PC-9 (cell line): ENCODE results near the gene DIP2C. TPM values are rescaled to one million over a fixed set of nuclear protein-coding genes. Genes with fewer than 3 reads are reported as not detected.

ENCODE experiments used
- BruUV-seq: library from RNA; stranded (reverse); fragments of 400-500 nt; replicated peaks from 2 replicates; lab custom pipeline; 2021; lab: Mats Ljungman, UMichigan
- CTCF ChIA-PET: fragments of 300-600 bp; sonication (Branson Sonifier 250); formaldehyde crosslinking; loops from one replicate; lab custom pipeline; 2022; ENCODE audit warnings: antibody characterized with exemption; lab: Charles Lee
- POLR2A ChIA-PET: fragments of 300-600 bp; sonication (Branson Sonifier 250); formaldehyde crosslinking; loops from one replicate; lab custom pipeline; 2022; ENCODE audit warnings: antibody characterized with exemption; ENCODE audit not compliant: unreplicated experiment; lab: Charles Lee
- DNase-seq, 2 experiments: peaks; one replicate each; pipeline versions ENCODE4 v3.0.0 to v3.0.0-alpha.2; 2015 to 2022; ENCODE audit warnings: mixed read lengths in 1 of 2
- H2AFZ ChIP-seq: fragments of 200-600 bp; sonication (generic); 2 replicates; pipeline ENCODE4 v1.8.1; 2017; ENCODE audit warnings: antibody characterized with exemption
- H3F3A ChIP-seq: fragments of 200-600 bp; sonication (generic); 2 replicates; pipeline ENCODE4 v1.8.1; 2017; ENCODE audit warnings: antibody characterized with exemption, mild to moderate bottlenecking, low read depth; ENCODE audit not compliant: insufficient read depth
- H3K27ac ChIP-seq: fragments of 200-600 bp; sonication (generic); 2 replicates; pipeline ENCODE4 v1.6.1; 2016; ENCODE audit warnings: mixed run types
- H3K27me3 ChIP-seq: fragments of 200-600 bp; sonication (generic); 2 replicates; pipeline ENCODE4 v1.6.1; 2016; ENCODE audit warnings: low read depth, mixed run types; ENCODE audit not compliant: insufficient read depth
- H3K36me3 ChIP-seq: fragments of 200-600 bp; sonication (generic); 2 replicates; pipeline ENCODE4 v1.6.1; 2016; ENCODE audit warnings: low read depth, mixed run types
- H3K4me1 ChIP-seq: fragments of 200-600 bp; sonication (generic); replicated peaks from 2 replicates; pipeline ENCODE4 v1.6.1; 2016; ENCODE audit warnings: mixed run types; ENCODE audit not compliant: insufficient read depth
- H3K4me2 ChIP-seq: fragments of 200-600 bp; sonication (generic); 2 replicates; pipeline ENCODE4 v1.6.1; 2017; ENCODE audit warnings: mixed run types
- H3K4me3 ChIP-seq: fragments of 200-600 bp; sonication (generic); 2 replicates; pipeline ENCODE4 v1.6.1; 2016; ENCODE audit warnings: mixed run types
- H3K79me2 ChIP-seq: fragments of 200-600 bp; sonication (generic); 2 replicates; pipeline ENCODE4 v1.6.1; 2017; ENCODE audit warnings: low read depth, mixed run types
- H3K9me2 ChIP-seq: fragments of 200-600 bp; sonication (generic); 2 replicates; pipeline ENCODE4 v1.8.1; 2017; ENCODE audit warnings: mild to moderate bottlenecking; ENCODE audit not compliant: insufficient read depth
- H3K9me3 ChIP-seq: fragments of 200-600 bp; sonication (generic); 2 replicates; pipeline ENCODE4 v1.8.1; 2016; ENCODE audit warnings: low read depth; ENCODE audit not compliant: insufficient read depth
- H4K20me1 ChIP-seq: fragments of 200-600 bp; sonication (generic); 2 replicates; pipeline ENCODE4 v1.8.1; 2017; ENCODE audit not compliant: insufficient read depth
- CTCF ChIP-seq: fragments of 200-600 bp; sonication (generic); conservative IDR thresholded peaks from 2 replicates; pipeline ENCODE4 v1.6.1; 2017; ENCODE audit warnings: mixed run types, antibody characterized with exemption, mild to moderate bottlenecking, moderate library complexity
- EZH2 ChIP-seq: fragments of 200-600 bp; sonication (generic); IDR thresholded peaks from 2 replicates; pipeline ENCODE4 v1.8.0; 2017; ENCODE audit warnings: antibody characterized with exemption, low read depth
- intact Hi-C: fragments of 100-400 bp; cut with micrococcal nuclease; formaldehyde crosslinking; loops from one replicate; pipeline ENCODE4 v1.10.0; 2022; ENCODE audit not compliant: unreplicated experiment
- total RNA-seq: library from RNA; stranded (reverse); gene quantifications from 2 replicates; pipeline ENCODE4 v1.2.3, GENCODE V29; 2021

The DIP2C gene
- total RNA-seq, 1 experiment from 2014 or later, result 0.83 TPM

GRCh38 chr10:482051-482501, 207.4 kb downstream of the DIP2C start:
- peaks cover 58% of the 10 kb centered on the region for H3K27me3 ChIP-seq
- no peak for TF ChIP-seq CTCF
- H3K4me2 ChIP-seq, result no peak overlapping the region
- ChIA-PET CTCF (no interaction called here), POLR2A (no interaction called here)
- no peaks in the 10 kb centered on the region for H3K4me1 ChIP-seq
- no peaks in the 10 kb centered on the region for H3K36me3 ChIP-seq
- H3F3A ChIP-seq, result no peaks in the 10 kb centered on the region
- intact Hi-C loops, result no loop called here
- H4K20me1 ChIP-seq, result no peaks in the 10 kb centered on the region
- no peak for DNase-seq
- H3K79me2 ChIP-seq, result no peaks in the 10 kb centered on the region
- no peak overlapping the region for H3K4me3 ChIP-seq
- H3K9me2 ChIP-seq, result no peaks in the 10 kb centered on the region
- no peaks in the 10 kb centered on the region for H3K9me3 ChIP-seq
- BruUV-seq, result no TSS peak
- H2AFZ ChIP-seq, result no peak overlapping the region
- no peak overlapping the region for H3K27ac ChIP-seq

GRCh38 chr10:481628-482027, 207.8 kb downstream of the DIP2C start:
- POLR2A ChIA-PET, result no interaction called here
- no peaks in the 10 kb centered on the region for H3K4me1 ChIP-seq
- no peaks in the 10 kb centered on the region for H3F3A ChIP-seq
- DNase-seq, result no peak
- no peaks in the 10 kb centered on the region for H3K9me2 ChIP-seq
- no TSS peak for BruUV-seq
- H3K4me3 ChIP-seq, result no peak overlapping the region
- CTCF ChIA-PET, result no interaction called here
- no peak overlapping the region for H2AFZ ChIP-seq
- no peaks in the 10 kb centered on the region for H3K9me3 ChIP-seq
- H3K79me2 ChIP-seq, result no peaks in the 10 kb centered on the region
- no peak overlapping the region for H3K4me2 ChIP-seq
- no peak for TF ChIP-seq EZH2
- TF ChIP-seq CTCF, result no peak
- H3K36me3 ChIP-seq, result no peaks in the 10 kb centered on the region
- intact Hi-C loops, result no loop called here
- peaks cover 57% of the 10 kb centered on the region for H3K27me3 ChIP-seq
- no peaks in the 10 kb centered on the region for H4K20me1 ChIP-seq
- H3K27ac ChIP-seq, result no peak overlapping the region

- H3K79me2 ChIP-seq, result no peaks in the 10 kb centered on the region
- H3K4me3 ChIP-seq, result no peak overlapping the region
- no peak overlapping the region for H3K4me2 ChIP-seq
- TF ChIP-seq EZH2 (no peak), CTCF (no peak)
- H2AFZ ChIP-seq, result no peak overlapping the region
- no peaks in the 10 kb centered on the region for H3K36me3 ChIP-seq
- H3F3A ChIP-seq, result no peaks in the 10 kb centered on the region
- H3K27ac ChIP-seq, result no peak overlapping the region
- no TSS peak for BruUV-seq
- DNase-seq, result no peak
- no peaks in the 10 kb centered on the region for H4K20me1 ChIP-seq
- no peaks in the 10 kb centered on the region for H3K9me3 ChIP-seq
- no peaks in the 10 kb centered on the region for H3K9me2 ChIP-seq
- no peaks in the 10 kb centered on the region for H3K4me1 ChIP-seq
- ChIA-PET POLR2A (no interaction called here), CTCF (no interaction called here)
- intact Hi-C loops, result no loop called here
- peaks cover 59% of the 10 kb centered on the region for H3K27me3 ChIP-seq
Observed at GRCh38 chr10:480928-481552, 208.4 kb downstream of the DIP2C start.
